DMS 273 treated with DMSO at 0.1 percent for 48 hours (cell line): ENCODE data around the gene NDUFA7.
A peak's percentile ranks its signal among the peaks of the same experiment; 100 is the strongest.
"Not testable (repeated sequence)": the region's sequence is repeated elsewhere in the genome, so short reads cannot be mapped to it uniquely, and the experiment has no call there.

Source experiments
- DNase-seq: peaks from one replicate; lab custom pipeline; 2025; lab: John Stamatoyannopoulos, UW

The NDUFA7 gene

DNA sequence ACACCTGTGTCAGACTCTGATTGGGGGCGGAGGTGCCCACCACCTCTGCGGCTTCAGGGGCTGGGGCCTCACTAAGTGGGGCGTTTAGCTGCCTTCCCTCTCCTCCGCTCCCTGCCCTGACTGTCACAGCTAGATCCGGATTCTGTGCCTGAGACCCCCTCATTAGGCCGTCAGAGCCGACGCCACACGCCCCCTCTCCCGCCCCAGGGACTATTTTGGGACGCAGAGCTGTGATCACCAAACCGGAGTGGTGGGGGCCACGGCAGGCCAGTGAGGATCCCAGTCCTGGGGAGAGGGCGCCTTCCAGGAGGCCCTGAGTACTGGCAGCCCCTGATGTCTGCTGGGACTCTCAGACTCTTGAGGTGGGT is 21.1 kb upstream of the NDUFA7 start:
- no peak for DNase-seq

DNA sequence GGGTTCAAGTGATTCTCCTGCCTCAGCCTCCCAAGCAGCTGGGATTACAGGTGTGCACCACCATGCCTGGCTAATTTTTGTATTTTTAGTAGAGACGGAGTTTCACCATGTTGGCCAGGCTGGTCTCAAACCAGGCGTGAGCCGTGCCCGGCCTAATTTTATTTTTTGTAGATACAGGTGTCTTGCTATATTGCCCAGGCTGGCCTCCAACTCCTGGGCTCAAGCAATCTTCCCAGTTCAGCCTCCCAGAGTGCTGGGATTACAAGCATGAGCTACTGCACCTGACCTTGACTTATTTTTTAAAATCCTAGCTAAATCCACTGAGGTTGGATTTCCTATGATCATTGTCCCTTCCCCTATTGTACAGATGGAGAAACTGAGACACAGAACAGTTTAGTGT is 20.3 kb upstream of the NDUFA7 start:
- DNase-seq, result not testable (repeated sequence)

DNA sequence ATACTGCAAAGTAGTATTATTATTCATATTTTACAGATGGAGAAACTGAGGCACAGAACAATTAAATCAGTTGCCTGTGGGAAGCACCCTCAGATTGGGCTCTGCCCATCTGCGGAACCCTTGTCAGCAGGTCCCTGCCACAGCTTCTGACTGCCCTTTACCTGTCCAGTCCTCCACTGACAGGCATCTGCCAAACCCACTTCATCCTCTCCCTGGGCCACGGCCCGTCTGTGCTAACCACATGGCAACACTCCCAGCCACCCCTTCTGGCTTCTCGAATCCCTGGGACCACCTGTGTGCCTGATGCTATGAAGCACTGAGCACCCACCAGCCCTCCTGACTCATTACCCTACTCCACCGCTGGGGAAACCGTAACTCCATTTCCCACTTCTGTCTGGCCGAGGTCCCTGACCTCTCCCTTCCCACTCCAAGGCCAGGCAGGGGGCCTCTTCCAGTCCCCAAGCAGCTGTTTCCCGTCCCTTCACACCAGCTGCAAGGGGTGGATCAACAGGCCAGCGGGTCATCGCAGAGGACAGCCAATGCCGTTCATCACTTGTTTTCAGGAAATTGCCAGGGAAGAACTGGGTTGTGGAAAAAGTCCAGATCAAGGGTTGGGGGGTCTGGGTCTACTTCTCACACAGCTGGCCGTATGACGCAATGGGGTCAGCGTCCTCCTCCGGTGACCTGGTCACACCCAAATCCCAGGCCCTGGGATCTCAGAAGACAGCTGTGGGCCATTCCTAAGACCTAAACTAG is 19.3 kb upstream of the NDUFA7 start:
- DNase-seq, result no peak

DNA sequence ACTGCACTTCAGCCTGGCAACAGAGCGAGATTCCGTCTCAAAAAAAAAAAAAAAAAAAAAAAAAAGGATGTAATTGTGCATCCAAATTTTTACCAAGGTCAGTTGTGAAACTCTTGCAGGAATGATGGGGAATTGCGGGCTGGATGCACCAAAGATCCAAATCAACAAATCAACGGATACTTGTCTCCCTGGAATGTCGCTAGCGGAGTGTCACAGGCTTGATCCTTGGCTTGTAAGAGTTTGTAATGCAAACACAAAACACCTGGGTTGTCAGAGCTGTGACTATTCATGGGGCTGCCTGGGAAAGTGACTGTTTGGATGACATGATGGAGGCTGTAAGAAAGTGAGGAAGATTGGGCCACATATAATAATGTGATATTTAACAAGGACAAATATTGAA is 17.7 kb upstream of the NDUFA7 start:
- no peak for DNase-seq

DNA sequence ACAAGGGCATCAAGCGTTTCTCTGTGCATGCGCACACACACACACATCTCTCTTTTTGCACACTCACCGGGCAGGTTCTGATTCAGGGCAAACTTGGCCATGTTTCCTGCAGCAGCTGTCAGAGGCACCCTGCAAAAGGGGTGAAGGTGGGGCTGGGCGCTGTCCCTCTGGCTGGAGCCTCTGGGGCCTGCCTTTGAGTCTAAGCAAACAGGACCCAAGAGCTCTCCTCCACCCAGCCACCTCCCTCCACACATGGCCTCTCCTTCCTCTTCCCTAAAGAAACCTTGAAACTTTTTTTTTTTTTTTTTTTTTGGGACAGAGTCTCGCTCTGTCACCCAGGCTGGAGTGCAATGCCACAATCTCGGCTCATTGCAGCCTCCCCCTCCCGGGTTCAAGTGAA is 16.6 kb upstream of the NDUFA7 start:
- no peak for DNase-seq

DNA sequence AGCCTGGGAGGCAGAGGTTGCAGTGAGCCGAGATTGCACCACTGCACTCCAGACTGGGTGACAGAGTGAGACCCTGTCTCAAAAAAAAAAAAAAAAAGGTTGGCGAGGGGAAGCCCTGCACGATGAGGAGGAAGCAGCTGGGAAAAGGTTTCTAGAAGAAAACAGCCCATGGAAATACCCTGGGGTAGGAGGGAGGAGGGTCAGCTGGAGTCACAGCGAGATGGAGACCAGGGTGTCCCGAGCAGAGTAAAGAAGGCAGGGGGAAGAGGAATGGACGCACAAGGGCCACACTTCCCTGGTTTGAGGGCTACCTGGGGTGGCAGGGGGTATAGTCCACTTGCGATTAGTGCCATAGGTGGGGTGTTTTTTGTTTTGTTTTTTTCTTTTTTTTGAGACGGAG is 15.5 kb upstream of the NDUFA7 start:
- no peak for DNase-seq

DNA sequence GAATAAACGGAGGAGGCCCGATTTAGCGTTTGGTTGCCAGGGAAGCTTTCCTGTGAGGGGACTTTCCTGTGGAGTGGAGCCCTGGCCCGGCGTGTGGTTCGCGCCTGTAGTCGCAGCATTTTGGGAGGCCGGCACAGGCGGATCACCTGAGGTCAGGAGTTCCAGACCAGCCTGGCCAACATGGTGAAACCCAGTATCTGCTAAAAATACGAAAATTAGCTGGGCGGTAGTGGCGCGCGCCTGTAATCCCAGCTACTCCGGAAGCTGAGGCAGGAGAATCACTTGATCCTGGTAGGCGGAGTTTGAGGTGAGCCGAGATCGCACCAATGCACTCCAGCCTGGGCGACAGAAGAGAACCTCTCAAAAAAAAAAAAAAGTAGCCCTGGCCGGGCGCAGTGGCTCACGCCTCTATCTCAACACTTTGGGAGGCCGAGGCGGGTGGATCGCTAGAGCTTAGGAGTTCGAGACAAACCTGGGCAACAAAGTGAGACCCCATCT is 14.9 kb upstream of the NDUFA7 start:
- DNase-seq, result no peak

DNA sequence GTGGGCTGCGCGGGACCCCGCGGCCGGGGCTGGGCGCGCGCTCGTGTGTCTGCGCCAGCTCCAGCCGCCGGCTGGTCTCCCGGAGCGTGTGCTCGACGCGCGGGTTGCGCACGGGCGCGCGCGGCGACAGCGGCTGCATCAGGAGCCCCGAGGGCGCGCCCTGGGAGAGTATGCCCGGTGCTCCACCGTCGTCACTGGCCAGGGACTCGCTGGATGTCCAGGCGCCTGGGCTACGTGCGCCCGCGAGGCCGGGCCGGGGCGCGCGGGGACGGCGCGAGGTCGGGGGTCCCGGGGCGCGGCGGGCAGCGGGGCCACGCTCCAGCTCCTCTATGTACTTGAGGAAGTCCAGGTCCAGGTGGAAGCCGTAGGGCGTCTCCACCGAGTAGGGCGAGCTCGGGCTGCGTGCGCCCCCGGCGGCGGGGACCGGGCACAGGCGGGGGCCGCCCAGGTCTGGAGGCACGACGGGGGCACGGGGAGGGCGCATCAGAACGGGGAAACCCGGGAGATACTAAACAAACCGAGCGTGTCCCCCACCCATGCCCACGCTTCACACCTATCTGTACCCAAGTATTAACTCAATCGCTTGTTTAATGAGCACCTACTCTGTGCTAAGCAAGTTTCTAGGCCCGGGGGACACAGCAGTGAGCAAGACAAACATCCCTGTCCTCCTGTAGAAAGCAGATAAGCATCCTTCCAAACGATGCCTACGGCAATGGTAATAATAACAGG is 14.3 kb upstream of the NDUFA7 start:
- no peak for DNase-seq

DNA sequence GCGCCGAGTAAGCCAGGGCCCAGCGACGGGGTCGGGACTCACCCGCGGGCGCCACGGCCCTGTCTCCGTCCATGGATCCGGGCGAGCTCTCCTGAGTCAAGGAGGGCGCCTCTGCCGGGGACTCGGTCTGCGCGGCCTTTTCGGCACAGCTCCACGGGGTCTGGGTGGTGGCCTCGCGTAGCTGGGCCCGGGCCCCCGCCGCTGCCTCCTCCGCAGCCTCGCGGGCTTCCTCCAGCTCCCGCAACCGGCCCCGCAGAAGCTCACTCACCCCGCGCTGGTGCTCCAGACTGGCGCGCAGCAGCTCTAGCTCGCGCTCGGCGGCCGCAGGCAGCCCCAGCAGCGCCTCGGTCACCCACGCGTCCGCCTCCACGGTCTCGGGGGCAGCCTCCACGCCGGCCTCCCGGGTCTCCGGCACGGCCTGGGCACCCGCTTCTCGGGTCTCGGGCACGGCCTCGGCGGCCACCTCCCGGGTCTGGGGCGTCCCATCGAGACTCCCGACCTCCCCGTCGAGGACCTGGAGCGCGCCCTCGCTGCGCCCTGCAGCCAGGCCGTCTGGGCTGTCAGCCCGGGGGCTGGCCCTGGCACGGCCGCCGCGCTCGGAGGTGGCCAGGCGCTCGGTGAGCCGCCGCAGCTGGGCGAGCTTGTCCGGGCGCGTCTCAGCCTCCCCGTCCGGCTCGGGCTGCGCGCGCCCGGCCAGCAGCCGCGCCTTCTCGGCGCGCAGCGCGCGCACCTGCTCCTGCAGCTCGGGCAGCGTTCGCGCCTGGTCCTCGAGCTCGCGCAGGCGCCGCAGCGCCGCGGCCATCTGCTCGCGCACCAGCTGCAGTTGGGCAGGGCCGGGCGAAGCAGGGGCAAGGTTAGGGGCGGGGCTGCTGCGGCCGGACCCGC is 13.5 kb upstream of the NDUFA7 start:
- DNase-seq, result peak; percentile 26

DNA sequence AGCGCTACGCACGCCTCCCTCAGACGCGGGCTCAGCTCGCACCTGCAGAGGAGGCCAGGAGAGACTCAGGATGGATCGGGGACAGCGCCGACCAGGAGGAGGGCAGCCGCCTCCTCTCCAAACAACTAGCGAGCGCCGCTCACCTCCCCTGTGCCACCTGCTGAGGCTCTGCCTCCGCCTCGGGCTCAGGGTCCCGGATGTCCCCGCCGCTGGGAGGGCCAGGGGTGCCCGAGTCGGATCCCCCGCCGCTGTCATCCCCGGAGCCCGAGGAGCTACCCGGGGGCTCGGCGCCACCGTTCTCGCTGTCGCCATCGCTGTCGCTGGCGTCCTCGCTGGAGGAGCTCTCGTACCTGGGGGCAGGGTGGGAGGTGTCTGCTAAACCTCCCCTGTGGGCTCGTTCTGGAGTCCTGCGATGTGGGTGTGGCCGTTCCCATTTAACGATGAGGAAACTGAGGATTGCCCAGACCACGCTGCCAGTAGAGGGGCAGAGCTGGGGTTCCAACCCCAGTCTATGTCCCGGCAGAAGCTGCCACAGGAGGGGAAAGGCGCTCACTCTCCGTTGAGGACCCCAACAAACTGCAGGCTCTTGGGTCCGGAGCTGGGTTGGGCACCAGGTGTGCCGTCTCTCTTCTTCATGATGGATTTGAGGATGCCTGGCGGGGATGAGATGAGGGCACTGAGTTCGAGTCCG is 12.7 kb upstream of the NDUFA7 start:
- no peak for DNase-seq

DNA sequence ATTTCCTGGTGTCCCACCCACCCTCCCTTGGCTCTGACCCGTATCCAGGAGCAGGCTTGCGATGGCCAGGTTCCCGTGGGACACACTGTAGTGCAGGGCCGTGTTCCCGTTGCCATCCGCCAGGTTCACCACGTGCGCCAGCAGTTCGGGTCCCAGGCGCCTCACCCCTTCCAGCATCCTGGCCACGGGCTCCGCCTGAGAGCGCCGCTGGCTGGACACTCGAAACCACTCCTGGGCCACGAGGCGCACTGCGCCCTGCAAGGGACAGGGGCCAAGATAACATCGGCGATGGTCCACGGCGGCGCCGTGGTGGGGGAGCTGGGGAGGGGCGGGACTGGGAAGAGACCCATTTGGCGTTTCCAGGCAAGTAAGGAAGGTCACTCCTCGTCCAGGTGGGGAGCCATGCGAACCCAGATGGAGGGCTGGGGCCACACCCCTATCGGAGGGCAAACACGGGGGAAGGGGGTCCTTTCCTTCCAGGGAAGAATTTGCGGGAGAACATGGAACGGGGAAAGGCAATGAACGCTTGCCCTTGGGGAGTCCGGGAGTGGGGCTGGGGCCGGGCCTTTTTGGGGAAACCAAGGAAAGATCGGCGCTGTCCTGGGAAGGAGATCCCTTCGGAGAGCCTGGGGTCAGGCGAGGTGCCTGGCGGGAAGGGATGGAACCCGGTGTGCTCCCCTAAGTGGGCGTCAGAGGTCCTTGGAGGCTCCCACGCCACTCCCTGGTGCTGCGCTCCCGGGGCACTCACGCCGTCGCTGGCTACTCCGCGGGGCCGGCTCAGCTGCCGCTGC is 12.0 kb upstream of the NDUFA7 start:
- DNase-seq, result no peak

DNA sequence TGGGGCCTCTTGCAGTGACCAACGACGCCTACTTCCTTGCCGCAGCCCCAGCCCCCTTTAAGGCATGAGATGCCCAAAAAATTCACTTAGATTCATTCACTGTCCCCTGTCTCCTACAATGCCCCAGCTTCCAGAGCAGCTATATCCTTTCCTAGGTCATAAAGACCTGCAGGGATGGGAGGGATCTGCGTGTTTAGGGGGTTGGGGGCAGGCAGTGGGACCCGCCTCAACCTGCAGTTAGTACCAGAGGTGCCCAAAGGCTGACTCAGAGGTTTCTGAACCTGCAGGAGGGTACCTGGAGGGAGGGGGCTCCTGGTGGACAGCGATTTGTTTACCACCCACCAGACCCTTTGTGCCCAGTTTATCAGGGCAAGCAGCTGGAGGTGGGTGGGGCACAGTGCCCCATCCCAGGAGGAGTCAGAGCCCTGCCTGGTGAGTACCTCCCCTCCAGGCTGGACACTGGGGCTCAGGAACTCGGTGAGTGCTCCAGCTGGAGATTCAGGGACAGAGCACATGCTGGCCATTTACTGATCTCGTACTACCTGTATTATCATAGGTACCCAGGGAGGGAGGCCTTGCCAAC is 10.2 kb upstream of the NDUFA7 start:
- DNase-seq, result no peak

DNA sequence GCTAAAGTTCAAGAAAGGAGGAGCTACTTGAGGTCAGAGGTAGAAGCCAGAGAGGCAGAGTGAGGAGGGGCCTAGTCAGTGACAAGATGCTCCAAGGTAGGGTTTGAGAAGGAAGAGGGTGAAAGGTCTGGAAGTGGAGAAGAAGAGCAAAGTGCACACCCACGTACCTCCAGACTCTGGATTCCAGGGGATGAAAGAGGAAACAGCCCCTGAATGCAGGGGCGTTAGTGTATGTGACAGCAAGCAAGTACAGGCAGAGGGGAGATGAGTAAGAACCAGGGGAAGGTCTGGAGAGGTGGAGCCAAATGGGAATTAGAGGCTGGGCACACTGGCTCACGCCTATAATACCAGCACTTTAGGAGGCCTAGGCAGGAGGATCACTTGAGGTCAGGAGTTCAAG is 8.8 kb upstream of the NDUFA7 start:
- no peak for DNase-seq

DNA sequence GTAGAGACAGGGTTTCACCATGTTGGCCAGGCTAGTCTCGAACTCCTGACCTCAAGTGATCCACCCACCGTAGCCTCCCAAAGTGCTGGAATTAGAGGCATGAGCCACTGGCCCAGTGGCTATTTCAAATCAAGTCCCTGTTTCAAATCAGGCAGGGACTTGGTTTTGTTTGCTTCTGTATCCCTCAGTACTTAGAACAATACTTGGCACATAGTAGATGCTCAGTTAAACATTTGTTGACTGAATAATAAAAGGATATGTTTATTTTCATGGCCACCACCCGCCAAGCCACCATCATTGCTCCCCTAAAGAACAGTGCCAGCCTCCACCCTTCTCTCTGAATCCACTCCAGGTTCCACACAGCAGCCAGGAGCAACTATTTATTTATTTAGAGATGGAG is 4.3 kb upstream of the NDUFA7 start:
- DNase-seq, result no peak

DNA sequence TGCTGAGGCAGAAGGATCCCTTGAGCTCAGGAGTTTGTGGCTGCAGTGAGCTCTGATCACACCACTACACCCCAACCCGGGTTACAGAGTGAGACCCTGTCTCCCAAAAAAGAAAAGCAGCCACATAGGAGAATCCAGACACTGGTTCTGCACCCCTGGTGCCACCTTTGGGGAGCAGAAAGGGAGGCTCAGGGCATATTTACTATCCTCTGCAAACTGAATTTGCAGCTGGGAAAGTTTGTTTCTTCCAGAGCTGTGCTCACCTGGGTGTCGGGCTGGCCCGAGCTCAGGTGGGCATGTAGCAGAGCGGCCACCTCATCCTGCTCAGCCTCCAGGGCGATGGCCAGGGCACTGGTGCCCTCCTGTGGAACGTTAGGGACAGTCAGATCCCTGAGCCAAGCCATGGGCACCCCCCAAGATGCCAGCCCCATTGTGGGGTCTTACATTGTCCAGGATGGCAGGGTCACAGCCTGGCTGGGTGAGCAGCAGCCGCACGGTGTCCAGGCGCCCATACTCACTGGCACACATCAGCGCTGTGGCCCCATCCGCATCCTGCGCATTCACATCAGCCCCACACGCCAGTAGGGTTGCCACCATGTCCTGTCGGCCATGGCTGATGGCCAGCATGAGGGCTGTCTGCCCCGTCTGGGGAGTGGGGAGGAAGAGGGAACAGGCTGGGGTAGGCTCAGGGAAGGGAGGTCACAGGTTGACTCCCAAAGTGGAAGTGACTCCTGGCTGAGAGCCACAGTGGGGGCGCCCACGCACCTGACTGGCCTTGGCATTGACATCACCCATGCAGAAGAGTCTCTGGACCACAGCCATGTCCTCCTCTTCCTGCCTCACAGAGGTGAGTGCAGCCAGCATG is 3.2 kb upstream of the NDUFA7 start:
- no peak for DNase-seq

DNA sequence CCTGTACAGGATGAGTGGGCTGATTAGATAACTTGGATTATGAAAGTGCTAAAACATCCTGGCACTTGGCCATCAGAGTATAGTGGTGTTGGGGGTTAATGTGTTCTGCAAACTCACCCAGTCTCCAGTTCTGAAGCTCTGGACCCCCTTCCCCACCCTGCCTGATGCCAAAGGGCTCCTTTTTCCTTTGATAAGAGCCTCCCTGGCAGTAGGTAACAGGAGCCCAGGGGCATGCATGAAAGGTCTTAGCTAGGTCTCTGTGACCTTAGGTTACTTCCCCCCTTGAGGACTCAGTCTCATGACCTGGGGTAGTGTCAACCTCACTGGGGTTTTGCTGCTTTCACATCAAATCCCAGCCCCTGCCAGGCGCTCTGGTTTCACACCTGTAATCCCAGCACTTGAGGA is 2.6 kb upstream of the NDUFA7 start:
- DNase-seq, result no peak

DNA sequence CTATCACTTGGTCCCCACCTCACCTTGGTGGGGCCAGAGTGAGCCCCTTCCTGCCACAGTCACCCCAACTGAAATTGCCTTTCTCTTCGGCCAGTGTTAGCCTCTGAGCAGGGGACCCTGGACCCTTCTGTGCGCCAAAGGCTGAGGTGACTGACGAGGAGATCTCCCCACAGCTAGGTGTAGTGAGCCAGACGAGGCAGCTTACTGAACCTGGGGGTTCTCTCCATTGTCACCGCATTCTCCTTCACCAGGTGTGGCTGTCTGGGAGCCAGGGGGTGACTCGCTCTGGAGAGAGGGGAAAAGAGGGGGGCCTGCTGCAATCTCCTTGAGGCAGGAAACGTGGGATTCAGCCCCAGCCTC is 1.4 kb upstream of the NDUFA7 start:
- no peak for DNase-seq

DNA sequence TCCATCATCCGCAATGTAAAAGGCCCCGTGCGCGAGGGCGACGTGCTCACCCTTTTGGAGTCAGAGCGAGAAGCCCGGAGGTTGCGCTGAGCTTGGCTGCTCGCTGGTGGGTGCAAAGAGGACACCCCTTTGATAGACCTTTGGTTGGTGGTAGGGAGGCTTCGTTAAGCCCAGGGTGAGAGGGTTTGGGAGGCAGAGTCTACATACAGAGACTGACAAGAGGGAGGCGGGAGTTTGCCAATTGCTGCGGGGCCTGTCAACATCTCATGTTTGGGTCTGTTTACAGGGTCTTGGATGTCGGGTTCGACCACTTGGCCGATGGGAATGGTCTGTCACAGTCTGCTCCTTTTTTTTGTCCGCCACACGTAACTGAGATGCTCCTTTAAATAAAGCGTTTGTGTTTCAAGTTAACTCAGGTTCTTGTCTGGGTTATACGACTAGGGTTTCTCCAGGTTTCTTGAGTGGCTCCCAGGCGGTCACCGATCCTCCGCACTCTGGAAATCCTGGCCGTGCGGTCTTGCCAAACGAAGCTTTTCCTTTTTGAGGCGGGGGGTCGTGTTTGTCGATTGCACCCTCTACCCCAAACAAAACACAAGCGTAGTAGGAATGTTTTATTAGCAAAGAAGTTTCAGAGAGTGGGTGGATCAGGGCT is 937 bp upstream of the NDUFA7 start:
- no peak for DNase-seq

DNA sequence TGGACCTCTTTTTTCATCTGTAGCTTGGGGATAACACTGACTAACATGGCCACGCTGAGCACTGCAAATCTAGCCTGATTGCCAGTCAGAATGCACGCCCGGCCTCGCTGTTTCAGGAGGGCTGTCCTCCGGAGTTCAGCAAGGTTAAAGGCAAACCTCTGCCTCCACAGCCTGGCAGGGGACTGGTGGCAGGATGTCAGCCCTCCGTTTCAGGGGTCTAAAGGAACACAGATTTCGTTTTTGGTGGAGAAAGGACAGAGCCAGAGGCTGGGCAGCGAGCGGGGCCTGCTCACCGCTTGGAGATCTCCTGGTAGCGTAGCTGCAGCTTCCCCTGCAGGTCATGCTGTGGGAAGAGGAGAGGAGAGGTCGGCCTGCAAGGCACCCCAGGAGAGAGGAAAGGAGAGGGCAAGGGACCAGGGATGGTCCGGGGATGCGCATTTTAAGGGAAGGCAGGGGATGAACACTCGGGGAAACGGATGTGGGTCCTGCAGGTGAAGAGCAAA is 560 bp downstream of the NDUFA7 start:
- no peak for DNase-seq
